RPMI7951 (cell line): Measurements from ENCODE around the gene LDLRAD3. TPM values are rescaled to one million over a fixed set of nuclear protein-coding genes. Genes with fewer than 3 reads are reported as not detected.

Experiments
- DNase-seq: peaks from one replicate; pipeline ENCODE4 v3.0.0-alpha.2; 2012; ENCODE audit warnings: low read depth
- total RNA-seq: library from RNA; depleted of rRNA; stranded (reverse); fragments of >200 nt; shearing (Covaris generic); gene quantifications from 2 replicates; pipeline ENCODE4 v1.2.3, GENCODE V29; 2014

LDLRAD3 gene
- total RNA-seq, 1 experiment from 2014 or later: 3.8 TPM

DNA sequence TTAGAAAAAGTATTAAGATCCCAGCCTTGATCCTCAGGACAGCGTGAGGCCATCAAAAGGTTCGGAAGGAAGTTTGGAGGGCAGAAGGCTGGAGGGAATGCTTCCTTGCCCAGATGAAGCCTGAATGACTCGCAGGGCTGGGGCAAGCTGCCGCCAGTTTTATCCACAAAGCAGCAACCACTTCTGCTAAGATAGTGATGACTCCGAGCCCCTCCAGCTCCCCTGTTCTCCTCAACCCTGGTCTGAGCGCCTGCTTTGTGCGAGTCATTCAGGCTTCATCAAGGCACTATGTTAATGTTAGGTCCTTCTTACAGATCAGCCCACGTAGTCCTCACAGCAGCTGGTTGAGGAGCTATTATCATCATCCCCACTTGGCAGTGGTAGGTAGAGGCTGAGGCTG lies 186.5 kb downstream of the LDLRAD3 start:
- peak; percentile 24 for DNase-seq

DNA sequence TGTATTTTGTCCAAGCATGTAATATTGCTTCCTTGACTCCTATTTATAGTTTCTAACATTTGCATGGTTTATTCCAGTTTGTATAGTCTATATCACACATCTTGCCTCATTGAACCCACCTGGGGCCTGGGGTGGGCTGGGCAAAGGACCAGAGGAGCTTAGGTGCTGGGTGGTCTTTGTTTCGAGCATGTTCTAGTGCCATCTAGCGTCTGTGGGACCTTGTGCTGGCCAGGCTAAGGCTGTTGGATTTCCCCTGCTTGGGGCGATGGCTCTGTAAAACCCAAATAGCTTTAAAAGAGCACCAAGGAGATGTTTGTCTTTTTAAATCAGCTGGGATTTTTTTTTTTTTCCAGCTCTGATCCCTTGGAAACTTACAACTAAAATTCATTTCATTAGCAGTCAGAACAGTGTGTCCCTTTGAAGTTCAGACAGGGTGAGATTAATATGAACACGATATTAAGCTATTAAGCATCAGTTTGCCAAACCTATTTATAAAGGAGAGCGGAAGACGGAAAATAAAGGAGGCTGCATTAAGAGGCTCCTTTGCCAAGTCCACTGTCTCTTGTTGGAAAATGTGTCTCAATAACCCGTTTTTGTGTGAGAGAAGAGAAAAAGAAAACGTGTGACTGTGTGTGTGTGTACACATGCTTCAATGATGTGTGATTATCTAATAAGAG lies 188.0 kb downstream of the LDLRAD3 start:
- DNase-seq: peak; percentile 36

GRCh38 chr11:36132940-36133339 lies 189.1 kb downstream of the LDLRAD3 start:
- DNase-seq: no peak

DNA sequence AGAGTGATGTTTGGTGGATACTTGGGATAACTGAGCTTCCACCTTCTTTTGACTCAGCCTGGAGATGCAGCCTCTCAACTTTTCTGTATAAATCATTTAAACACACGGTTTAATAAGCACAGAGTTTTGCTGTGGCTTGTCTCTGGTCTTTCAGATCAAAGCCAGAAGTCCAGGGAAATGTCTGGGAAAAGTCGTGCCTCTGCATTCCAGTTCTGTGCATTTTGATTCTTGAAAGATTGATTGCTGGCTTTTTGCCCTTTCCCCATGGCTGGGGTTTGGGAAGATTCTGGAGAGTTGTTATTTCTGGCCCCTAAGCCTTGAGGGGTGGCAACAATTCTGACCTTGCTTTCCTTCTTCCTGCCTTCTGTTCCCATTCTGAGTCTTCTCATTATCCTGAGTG lies 191.2 kb downstream of the LDLRAD3 start:
- DNase-seq: no peak

DNA sequence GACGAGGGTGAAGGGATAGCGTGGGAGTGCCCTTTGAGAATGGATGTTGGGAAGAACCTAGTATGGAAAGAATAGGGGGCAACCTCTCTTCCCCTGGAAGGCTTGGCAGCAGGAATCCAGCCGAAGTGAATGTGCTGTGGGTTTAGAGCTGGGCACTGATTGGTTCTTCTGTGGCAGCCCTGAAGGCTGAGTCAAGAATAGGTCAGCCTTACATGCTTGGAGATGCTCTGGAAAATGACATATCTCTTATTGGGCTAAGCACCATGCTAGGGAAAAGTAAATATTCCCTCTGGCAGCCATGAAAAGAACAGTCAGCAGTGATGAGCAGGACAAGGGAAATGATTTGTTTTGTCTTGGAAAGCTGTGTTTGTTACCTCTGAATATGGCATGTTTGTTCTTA lies 195.9 kb downstream of the LDLRAD3 start:
- DNase-seq: no peak

GRCh38 chr11:36141196-36141953 lies 197.5 kb downstream of the LDLRAD3 start:
- DNase-seq: no peak

GRCh38 chr11:36141956-36142355 lies 198.1 kb downstream of the LDLRAD3 start:
- DNase-seq: no peak

GRCh38 chr11:36142439-36142838 lies 198.6 kb downstream of the LDLRAD3 start:
- no peak for DNase-seq

- no peak for DNase-seq
Measured at GRCh38 chr11:36142879-36143278, 199.0 kb downstream of the LDLRAD3 start.

DNA sequence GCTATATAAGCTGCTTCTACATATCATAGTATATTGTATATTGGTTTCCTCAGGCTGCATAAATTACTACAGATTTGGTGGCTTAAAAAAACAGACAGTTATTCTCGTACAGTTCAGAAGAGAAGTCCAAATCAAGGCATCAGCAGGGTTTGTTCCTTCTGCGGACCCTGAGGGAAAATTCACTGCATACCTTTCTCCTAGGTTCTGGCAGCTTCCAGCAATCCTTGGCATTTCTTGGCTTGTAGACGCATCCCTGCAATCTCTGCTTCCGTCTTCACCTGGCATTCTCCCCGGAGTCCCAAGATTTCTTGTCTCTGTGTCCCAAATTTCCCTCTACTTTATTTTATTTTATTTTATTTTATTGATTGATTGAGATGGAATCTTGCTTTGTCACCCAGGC lies 202.6 kb downstream of the LDLRAD3 start:
- no peak for DNase-seq

DNA sequence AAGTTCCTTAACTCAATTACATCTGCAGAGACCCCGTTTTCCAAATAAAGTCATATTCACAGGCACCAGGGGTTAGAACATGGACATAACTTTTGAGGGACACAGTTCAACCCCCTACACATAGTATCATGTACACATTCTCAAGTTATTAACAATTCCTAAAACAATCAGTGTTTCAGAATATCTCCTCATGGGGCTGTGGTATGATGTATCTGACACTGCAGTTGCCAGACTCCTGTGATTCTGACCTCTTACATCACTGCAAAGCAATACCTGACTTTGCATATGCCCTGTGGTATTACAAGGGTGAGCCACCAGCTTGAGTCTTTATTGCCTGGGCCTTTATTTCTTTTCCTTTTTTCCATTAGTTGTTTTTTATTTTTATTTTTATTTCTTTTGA lies 203.6 kb downstream of the LDLRAD3 start:
- no peak for DNase-seq

- no peak for DNase-seq
Measured at GRCh38 chr11:36148701-36149100, 204.8 kb downstream of the LDLRAD3 start.

DNA sequence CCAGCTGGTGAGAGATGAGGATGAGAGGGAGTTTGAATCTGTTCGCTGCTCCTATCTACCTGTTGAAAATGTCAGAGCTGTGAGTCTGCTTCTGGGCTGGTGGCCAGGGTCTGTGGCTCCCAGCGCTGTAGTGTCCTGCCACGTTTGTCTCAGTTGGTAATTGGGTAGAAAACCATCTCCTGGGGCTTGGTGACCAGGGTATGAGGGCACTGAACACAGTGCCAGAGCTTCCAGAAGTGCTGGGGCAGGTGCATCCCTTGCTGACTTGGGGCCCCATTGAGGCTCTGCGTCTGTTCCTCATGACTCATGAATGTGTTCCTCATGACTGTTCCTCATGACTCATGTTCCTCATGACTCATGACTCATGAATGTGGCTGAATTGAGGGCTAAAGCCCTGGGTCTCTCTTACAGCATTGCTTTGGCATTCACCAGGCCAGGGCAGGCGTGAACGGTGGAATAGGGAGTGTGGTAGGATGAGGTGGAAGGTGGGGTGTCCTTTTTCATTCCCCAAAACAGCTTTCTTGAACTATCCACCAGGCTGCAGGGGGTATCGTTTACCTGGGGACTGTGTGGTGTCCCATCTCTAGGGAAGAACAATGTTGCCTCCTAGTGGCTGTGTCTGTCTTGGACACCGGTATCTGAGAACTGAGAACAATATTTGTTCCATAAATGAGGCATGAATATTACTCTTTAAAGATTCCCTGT lies 205.8 kb downstream of the LDLRAD3 start:
- peak; percentile 98 for DNase-seq

GRCh38 chr11:36150986-36151385 lies 207.1 kb downstream of the LDLRAD3 start:
- peak; percentile 43 for DNase-seq

GRCh38 chr11:36151933-36152580 lies 208.2 kb downstream of the LDLRAD3 start:
- DNase-seq: peak; percentile 73

DNA sequence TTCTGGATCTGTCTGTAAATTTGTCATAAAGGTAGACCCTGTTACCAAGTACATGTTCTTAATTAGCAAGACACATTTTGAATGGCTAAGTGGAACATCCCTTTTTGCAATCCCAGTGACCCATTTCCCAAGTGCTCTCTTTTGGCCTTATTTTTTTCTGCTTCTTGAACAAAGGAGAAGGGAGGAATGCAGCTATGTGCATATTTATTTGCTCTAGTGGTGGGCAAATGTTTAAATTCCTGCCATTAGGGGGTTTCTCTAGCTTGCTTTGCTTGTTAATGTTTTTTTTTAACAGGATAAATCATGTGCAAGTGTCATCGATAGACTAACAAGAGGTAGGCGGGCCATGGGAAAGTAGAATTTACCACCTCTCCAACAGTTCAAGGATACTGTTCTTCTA lies 209.7 kb downstream of the LDLRAD3 start:
- no peak for DNase-seq

GRCh38 chr11:36155124-36155561 lies 211.3 kb downstream of the LDLRAD3 start:
- no peak for DNase-seq

DNA sequence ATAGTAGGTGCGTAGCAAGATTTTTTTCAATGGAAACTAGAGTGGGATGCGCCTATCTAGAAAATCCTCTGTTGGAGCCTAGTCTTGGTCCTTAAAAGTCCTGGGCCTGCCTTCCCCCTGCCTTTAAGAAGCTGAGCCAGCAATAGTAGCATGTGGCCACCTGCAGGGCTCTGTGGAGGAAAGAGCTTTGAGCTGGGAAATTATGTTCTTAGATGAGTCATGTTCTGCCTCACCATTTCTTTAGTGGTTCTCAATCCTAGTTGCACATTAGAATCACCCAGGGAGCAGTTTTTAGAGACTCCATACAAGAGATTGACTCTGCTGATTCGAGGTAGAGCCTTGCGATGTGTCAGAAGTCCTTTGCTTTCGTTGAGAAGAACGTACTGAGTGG lies 211.9 kb downstream of the LDLRAD3 start:
- DNase-seq: peak; percentile 10

GRCh38 chr11:36156161-36156816 lies 212.4 kb downstream of the LDLRAD3 start:
- DNase-seq: peak; percentile 7

GRCh38 chr11:36156817-36157519 lies 213.1 kb downstream of the LDLRAD3 start:
- DNase-seq: no peak

DNA sequence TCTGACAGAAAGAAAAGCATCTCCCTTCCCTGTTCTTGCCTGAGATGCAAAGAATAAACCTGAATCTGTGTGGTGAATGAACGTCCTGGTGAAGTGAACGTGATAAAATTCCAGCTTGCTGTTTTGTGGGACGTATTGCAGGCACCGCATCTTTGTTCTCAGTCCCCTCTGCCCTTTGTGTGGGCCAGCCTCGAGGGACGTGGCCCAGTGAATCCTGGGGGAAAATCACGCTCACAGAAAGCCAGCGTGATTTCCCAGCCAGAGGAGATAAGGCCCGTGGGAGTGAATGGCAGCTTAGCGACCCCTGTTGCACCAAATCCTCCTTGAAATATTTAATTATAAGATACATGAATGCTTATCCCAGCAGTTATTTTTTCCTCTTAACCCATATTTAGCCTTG lies 216.2 kb downstream of the LDLRAD3 start:
- DNase-seq: no peak
